HepG2 (cell line): ENCODE data around the gene C2orf81. TPM values are rescaled to one million over a fixed set of nuclear protein-coding genes. Genes with fewer than 3 reads are reported as not detected.
"Not testable (repeated sequence)": the region's sequence is repeated elsewhere in the genome, so short reads cannot be mapped to it uniquely, and the experiment has no call there.

ENCODE experiments used
- ATAC-seq: fragments of 200-7000 bp; cut with Tn5 transposase; 3 replicates; pipeline ENCODE4 v1.9.1; 2020; ENCODE audit warnings: mild to moderate bottlenecking, moderate library complexity
- BruUV-seq: library from RNA; stranded (reverse); fragments of 400-500 nt; replicated peaks from 2 replicates; lab custom pipeline; 2021; lab: Mats Ljungman, UMichigan
- CTCF ChIA-PET: fragments of 300-600 bp; formaldehyde crosslinking; extraction: SDS; loops from one replicate; lab custom pipeline; 2021; ENCODE audit warnings: low total read pairs, inconsistent platforms, low intra/inter-chr PET ratio; lab: Yijun Ruan, JAX
- POLR2A ChIA-PET: fragments of 350-600 bp; sonication (Branson Sonifier 250); formaldehyde crosslinking; loops from one replicate; lab custom pipeline; 2020; ENCODE audit warnings: antibody characterized with exemption, inconsistent platforms; lab: Yijun Ruan, JAX
- DNase-seq: peaks from one replicate; pipeline ENCODE4 v3.0.0-alpha.2; 2015; ENCODE audit warnings: low spot score
- FAIRE-seq: peaks from 3 replicates; lab custom pipeline; 2011; peaks lifted over from hg19 to GRCh38; lab: Jason Lieb, UNC
- H2AFZ ChIP-seq: one replicate; pipeline ENCODE4 v1.6.1; 2011; ENCODE audit warnings: low read length, inconsistent platforms
- H3K27ac ChIP-seq: fragments of 300-600 bp; 3 replicates; pipeline ENCODE4 v1.8.0; 2011; ENCODE audit warnings: mixed run types, mild to moderate bottlenecking, mixed read lengths, low read length, inconsistent platforms; ENCODE audit not compliant: insufficient read depth; ENCODE audit errors: extremely low read length
- H3K27me3 ChIP-seq, 2 experiments: fragments of 200-600 bp in 1 of 2; 2 replicates in 1 of 2; 3 replicates in 1 of 2; pipeline versions ENCODE4 v1.6.0 to v1.8.0; 2011; ENCODE audit warnings: low read length in 2 of 2, mild to moderate bottlenecking in 2 of 2, moderate library complexity in 2 of 2, inconsistent platforms in 1 of 2; ENCODE audit not compliant: insufficient read depth in 2 of 2, control insufficient read depth in 1 of 2
- H3K36me3 ChIP-seq, 2 experiments: fragments of 200-600 bp in 1 of 2; replicated peaks in 1 of 2; 2 replicates in 1 of 2; 3 replicates in 1 of 2; pipeline versions ENCODE4 v1.5.1 to v1.8.0; 2011; ENCODE audit warnings: low read length in 2 of 2, inconsistent platforms in 1 of 2; ENCODE audit not compliant: insufficient read depth in 2 of 2, control insufficient read depth in 1 of 2
- H3K4me1 ChIP-seq: 2 replicates; pipeline ENCODE4 v1.5.1; 2012; ENCODE audit warnings: low read length, inconsistent platforms; ENCODE audit not compliant: insufficient read depth
- H3K4me2 ChIP-seq: 2 replicates; pipeline ENCODE4 v1.6.0; 2011; ENCODE audit warnings: low read depth, low read length, inconsistent platforms
- H3K4me3 ChIP-seq, 3 experiments: fragments of 200-600 bp in 1 of 3; sonication (generic), shearing (Covaris generic) in 1 of 3; replicated peaks in 1 of 3; 2 replicates each; pipeline ENCODE4 v1.5.1; 2011 to 2016; ENCODE audit warnings: low read length in 3 of 3, inconsistent platforms in 2 of 3, low read depth in 2 of 3, mild to moderate bottlenecking in 2 of 3, control low read depth in 1 of 3, mixed read lengths in 1 of 3; ENCODE audit not compliant: insufficient read depth in 1 of 3
- H3K79me2 ChIP-seq: one replicate; pipeline ENCODE4 v1.6.1; 2011; ENCODE audit warnings: low read length, inconsistent platforms; ENCODE audit not compliant: insufficient read depth
- H3K9ac ChIP-seq: 2 replicates; pipeline ENCODE4 v1.6.0; 2011; ENCODE audit warnings: mild to moderate bottlenecking, low read depth, low read length, inconsistent platforms; ENCODE audit not compliant: insufficient read depth
- H3K9me3 ChIP-seq: 2 replicates; pipeline ENCODE4 v1.5.1; 2012; ENCODE audit warnings: mild to moderate bottlenecking, low read length
- H4K20me1 ChIP-seq: 2 replicates; pipeline ENCODE4 v1.6.0; 2011; ENCODE audit warnings: inconsistent platforms, mild to moderate bottlenecking, low read length, moderate library complexity; ENCODE audit not compliant: insufficient read depth
- AGO1 ChIP-seq: fragments of 200-400 bp; formaldehyde crosslinking; IDR thresholded peaks from 2 replicates; pipeline ENCODE4 v1.6.1; 2017; ENCODE audit warnings: mild to moderate bottlenecking, low read depth, low read length, moderate library complexity; ENCODE audit not compliant: poor library complexity, severe bottlenecking
- HOXA9 ChIP-seq: sonication (generic); formaldehyde crosslinking; IDR thresholded peaks from 2 replicates; pipeline ENCODE4 v1.8.1; 2022; ENCODE audit warnings: missing genetic modification reagents, mild to moderate bottlenecking, moderate library complexity, borderline replicate concordance
- JUNB ChIP-seq: sonication (generic); formaldehyde crosslinking; IDR thresholded peaks from 2 replicates; pipeline ENCODE4 v1.8.0; 2022; ENCODE audit warnings: missing genetic modification reagents, mild to moderate bottlenecking, borderline replicate concordance
- KDM5B ChIP-seq: sonication (generic); formaldehyde crosslinking; IDR thresholded peaks from 2 replicates; pipeline ENCODE4 v1.4.0; 2020; ENCODE audit warnings: missing genetic modification reagents, mild to moderate bottlenecking, borderline replicate concordance
- PAF1 ChIP-seq: IDR thresholded peaks from 2 replicates; pipeline ENCODE4 v1.6.1; 2016; ENCODE audit warnings: missing genetic modification reagents, missing compliant biosample characterization
- POLR2G ChIP-seq: fragments of 200-400 bp; formaldehyde crosslinking; IDR thresholded peaks from 2 replicates; pipeline ENCODE4 v1.6.1; 2018; ENCODE audit warnings: mild to moderate bottlenecking, low read depth, low read length, moderate library complexity
- RBM22 ChIP-seq: fragments of 200-400 bp; formaldehyde crosslinking; optimal IDR thresholded peaks from 2 replicates; pipeline ENCODE3; 2017; ENCODE audit warnings: mild to moderate bottlenecking, low read length, moderate library complexity
- REL ChIP-seq: sonication (generic); formaldehyde crosslinking; conservative IDR thresholded peaks from 2 replicates; pipeline ENCODE4 v1.8.0; 2022; ENCODE audit warnings: mild to moderate bottlenecking, missing genetic modification reagents, moderate library complexity
- SP2 ChIP-seq: sonication (generic); formaldehyde crosslinking; IDR thresholded peaks from 2 replicates; pipeline ENCODE4 v1.5.1; 2020; ENCODE audit warnings: mild to moderate bottlenecking, missing genetic modification reagents
- ZBTB38 ChIP-seq: sonication (generic); formaldehyde crosslinking; IDR thresholded peaks from 2 replicates; pipeline ENCODE4 v1.5.1; 2020; ENCODE audit warnings: mild to moderate bottlenecking, missing genetic modification reagents
- ZC3H13 ChIP-seq: sonication (generic); formaldehyde crosslinking; IDR thresholded peaks from 2 replicates; pipeline ENCODE4 v1.8.1; 2023; ENCODE audit warnings: mild to moderate bottlenecking, missing genetic modification reagents, moderate library complexity
- ZNF558 ChIP-seq: sonication (generic); formaldehyde crosslinking; IDR thresholded peaks from 2 replicates; pipeline ENCODE4 v1.9.0; 2022; ENCODE audit warnings: mild to moderate bottlenecking, missing genetic modification reagents, borderline replicate concordance
- WGBS: methylation state at CpG from one replicate; pipeline ENCODE4 v1.1.6; 2017; ENCODE audit warnings: low lambda C conversion rate; 5-methylcytosine and 5-hydroxymethylcytosine counted together
- in situ Hi-C: cut with HindIII; loops from 2 replicates; pipeline ENCODE4 v1.10.0; 2017; ENCODE audit warnings: low pct_unique_long_range_greater_than_20kb; ENCODE audit not compliant: extremely low pct_ligation_motif_present
- intact Hi-C: fragments of 100-400 bp; cut with micrococcal nuclease; formaldehyde crosslinking; loops from one replicate; pipeline ENCODE4 v1.10.0; 2022; ENCODE audit not compliant: unreplicated experiment
- polyA plus RNA-seq, 8 experiments: library from polyadenylated mRNA; depleted of rRNA in 3 of 8; stranded (reverse) in 7 of 8; unstranded in 1 of 8; fragments of >200 nt; fragmentation: Illumina TruSeq in 4 of 8; extraction: Trizol in 4 of 8; gene quantifications; 2 replicates each; pipeline versions ENCODE4 v1.2.1 to v1.2.3, GENCODE V29; 2011 to 2016; ENCODE audit warnings: low read depth in 4 of 8, missing spikeins in 1 of 8, mixed read lengths in 1 of 8; ENCODE audit not compliant: insufficient read depth in 1 of 8
- total RNA-seq, 5 experiments: library from RNA; depleted of rRNA; stranded (reverse); fragments of >200 nt; fragmentation: Illumina TruSeq; extraction: Trizol; gene quantifications; 2 replicates each; pipeline ENCODE4 v1.2.3, GENCODE V29; 2016; ENCODE audit warnings: low read depth in 1 of 5

C2orf81 gene
- total and polyA plus RNA-seq, 2 of the 13 experiments (the other 11 are each of a cell fraction or from before 2014, with no cell fraction given): 0.15 to 0.17 TPM

DNA sequence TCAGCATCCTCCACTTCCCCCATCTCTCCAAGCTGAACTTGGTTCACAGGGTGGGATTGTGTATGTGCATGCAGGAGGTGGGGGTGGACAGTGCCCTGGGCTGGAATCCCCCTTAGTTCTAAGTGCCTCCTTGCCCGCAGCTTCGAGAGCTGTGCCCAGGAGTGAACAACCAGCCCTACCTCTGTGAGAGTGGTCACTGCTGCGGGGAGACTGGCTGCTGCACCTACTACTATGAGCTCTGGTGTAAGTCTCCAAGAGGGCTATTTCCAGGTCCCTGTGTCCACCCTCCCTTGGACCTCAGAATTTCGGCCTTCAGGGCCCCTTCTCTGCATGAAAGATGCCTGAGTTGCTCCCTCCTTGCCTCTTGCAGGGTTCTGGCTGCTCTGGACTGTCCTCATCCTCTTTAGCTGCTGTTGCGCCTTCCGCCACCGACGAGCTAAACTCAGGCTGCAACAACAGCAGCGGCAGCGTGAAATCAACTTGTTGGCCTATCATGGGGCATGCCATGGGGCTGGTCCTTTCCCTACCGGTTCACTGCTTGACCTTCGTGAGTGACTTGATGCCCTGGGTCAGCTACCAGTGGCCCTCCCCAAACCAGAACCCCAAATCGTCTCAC, 38.2 kb upstream of the C2orf81 start:
- H3K27me3 ChIP-seq, DNase-seq, H4K20me1 ChIP-seq, ATAC-seq, in situ Hi-C loops, CTCF ChIA-PET, H2AFZ ChIP-seq, H3K27ac ChIP-seq, H3K9ac ChIP-seq, H3K9me3 ChIP-seq, FAIRE-seq, BruUV-seq: not testable (repeated sequence)
- intact Hi-C loops: loop anchor here (2.0 kb wide), 2 partner anchors 13 to 69 kb away; partner anchors contain the start of genes AUP1, HTRA2 and MRPL53
- 87% methylated on average over 12 of the region's 13 CpGs for WGBS
- Histone ChIP-seq H3K4me2 (peak overlapping the region; percentile 98), H3K4me3 (peak overlapping the region; percentile 65 to 88 (median 86); a peak in 4 of 6 replicates), H3K79me2 (peaks cover 38% of the 10 kb centered on the region), H3K4me1 (peaks cover 41% of the 10 kb centered on the region), H3K36me3 (peaks cover 1 to 24% of the 10 kb centered on the region in 2 experiments)
- TF ChIP-seq HOXA9 (CRISPR knock-in tag) (0 out of 2 replicates have a peak, but pooled peaks have one; percentile 39), KDM5B (CRISPR knock-in tag) (0 out of 2 replicates have a peak, but pooled peaks have one; percentile 53), SP2 (CRISPR knock-in tag) (peak; percentile 12; the same call in 1 of the 2 replicates), JUNB (CRISPR knock-in tag) (peak; percentile 13; the same call in 1 of the 2 replicates), ZC3H13 (CRISPR knock-in tag) (0 out of 2 replicates have a peak, but pooled peaks have one; percentile 67), ZBTB38 (CRISPR knock-in tag) (0 out of 2 replicates have a peak, but pooled peaks have one; percentile 16), RBM22 (peak; percentile 10), REL (CRISPR knock-in tag) (0 out of 2 replicates have a peak, but pooled peaks have one; percentile 41), ZNF558 (CRISPR knock-in tag) (peak; percentile 7; the same call in 1 of the 2 replicates), POLR2G (peak; percentile 58), PAF1 (peak; percentile 58; the same call in 1 of the 2 replicates), AGO1 (peak; percentile 38)
- POLR2A ChIA-PET: interaction anchor here (1.8 to 12.4 kb wide), 10 partner anchors 13 to 70 kb away, joined by 8 to 342 read pairs (median 38); partner anchors contain the start of genes AUP1, C2orf81, CCDC142 and HTRA2
